Measurements from ENCODE around the gene LACC1.

The LACC1 gene

DNA sequence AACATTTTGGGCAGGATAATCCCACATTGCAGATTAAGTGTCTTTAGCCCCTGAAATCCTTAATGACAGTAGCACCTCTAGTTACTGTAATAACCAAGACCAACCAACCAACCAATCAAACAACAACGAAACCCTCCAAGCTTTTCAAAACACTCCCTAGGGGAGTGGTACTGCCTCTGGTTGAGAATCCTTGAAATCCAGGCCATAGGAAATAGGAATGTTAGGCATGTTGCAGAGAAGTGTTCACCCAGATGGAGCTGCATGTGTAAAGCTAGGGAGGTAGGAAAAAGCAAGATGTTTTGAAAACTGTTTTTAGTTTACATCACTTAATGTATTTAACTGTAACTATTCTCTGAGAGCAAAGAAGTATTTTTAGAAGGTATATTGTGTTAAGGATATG is 4.5 kb downstream of the LACC1 start:
- DNase-seq (ENCODE audit: low spot score): no peak

GRCh38 chr13:43894438-43894837 is 14.7 kb downstream of the LACC1 start:
- no peak for DNase-seq (ENCODE audit: low spot score)

GRCh38 chr13:43895940-43896339 is 16.2 kb downstream of the LACC1 start:
- no peak for DNase-seq (ENCODE audit: low spot score)

DNA sequence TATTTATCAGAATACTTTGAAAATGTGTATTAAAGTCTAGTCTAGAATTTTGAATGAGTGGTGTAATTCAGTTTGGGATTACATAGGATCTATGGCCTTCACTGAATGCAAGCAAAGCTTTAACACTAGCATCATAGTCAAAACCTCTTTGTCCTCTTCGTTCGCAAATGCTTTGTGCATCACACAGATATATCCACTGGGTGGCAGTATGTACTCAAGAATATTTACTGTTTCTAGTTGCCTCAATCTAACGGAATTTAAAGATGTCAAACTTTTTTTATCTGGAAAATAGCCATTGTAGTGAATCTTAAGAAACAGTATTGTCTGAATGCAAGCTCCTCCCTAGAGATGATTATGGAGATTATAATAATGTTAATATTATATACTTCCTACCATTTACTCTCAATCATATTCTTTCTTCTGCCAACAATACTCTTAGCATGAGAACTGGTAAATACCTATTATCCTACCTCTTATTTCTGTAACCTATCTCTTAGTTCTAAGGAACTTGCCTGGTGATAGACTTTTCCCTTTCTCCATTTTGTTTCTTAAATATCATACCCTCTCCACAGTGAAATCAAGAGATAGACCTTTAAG is 25.8 kb downstream of the LACC1 start:
- no peak for DNase-seq (ENCODE audit: low spot score)

- no peak for DNase-seq (ENCODE audit: low spot score)
Measured at GRCh38 chr13:43908156-43909126, 28.7 kb downstream of the LACC1 start.

- DNase-seq (ENCODE audit: low spot score): no peak
Measured at GRCh38 chr13:43910856-43911255, 31.2 kb downstream of the LACC1 start.

GRCh38 chr13:43911278-43911677 is 31.6 kb downstream of the LACC1 start:
- DNase-seq (ENCODE audit: low spot score): no peak

DNA sequence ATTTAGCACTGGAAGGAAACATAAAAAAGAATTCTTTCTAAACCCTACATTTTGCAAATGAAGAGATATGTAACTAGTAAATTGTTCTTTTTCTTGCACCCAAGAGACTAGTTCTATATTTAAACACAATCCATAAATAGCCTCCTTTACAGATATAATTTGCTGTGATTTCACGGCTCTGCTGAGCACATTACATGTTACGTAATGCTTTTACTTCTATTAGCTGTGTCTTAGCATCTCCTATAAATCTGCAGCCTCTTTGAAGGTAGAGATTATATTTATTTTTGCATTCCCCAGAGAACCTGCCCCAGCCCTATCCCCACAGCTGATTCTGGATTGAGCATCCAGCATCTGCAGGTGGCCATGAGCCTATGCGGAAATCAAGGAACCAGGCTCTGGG is 32.2 kb downstream of the LACC1 start:
- DNase-seq (ENCODE audit: low spot score): no peak

- no peak for DNase-seq (ENCODE audit: low spot score)
Measured at GRCh38 chr13:43915451-43915850, 35.7 kb downstream of the LACC1 start.

DNA sequence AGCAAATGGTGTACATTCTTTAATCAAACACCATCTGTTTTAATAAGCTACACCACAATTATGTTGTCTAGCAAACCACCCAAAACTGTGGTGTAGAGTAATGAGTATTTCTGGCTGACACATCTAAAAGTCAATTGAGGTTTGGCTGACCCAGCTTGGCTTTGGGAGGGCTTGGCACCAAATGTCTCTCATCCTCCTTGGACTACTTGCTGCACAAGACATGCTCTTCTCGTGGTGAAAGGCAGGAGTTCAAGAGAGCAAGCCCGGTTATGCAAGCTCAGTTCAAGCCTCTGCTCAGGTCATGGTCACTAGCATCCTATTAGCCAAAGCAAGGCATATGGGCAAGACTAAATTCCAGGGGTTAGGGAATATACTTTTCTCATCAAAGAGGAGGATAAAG is 37.1 kb downstream of the LACC1 start:
- DNase-seq (ENCODE audit: low spot score): no peak

GRCh38 chr13:43918636-43919035 is 38.9 kb downstream of the LACC1 start:
- no peak for DNase-seq (ENCODE audit: low spot score)

DNA sequence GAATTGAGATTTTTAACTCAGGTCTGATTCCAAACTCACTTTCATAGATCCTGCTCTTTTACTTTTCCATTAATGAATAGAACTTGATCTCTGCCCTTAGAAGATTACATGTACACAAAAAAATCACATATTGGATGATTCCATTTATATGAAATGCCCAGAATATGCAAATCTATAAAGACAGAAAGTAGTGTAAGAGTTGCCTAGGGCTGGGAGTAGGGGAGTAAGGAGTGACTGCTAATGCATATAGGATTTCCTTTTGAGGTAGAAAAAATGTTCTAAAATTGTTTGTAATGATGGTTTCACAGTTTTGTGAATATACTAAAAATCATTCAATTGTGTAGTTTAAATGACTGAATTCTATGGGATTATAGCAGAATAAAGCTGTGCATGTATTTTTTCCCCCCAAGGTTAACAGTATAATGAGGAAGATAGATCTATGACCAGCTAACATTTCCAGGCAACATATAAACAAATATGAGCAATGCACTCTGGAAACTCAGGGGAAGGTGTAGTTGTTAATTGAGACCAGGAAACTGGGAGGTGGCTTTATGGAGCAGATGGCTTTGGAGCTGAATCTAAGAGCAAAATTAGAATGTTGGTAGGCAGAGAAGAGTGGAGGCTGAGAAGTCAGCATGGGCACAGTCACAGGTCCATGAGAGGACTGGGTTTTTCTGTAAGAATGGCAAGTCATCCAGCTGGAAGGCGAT is 41.4 kb downstream of the LACC1 start:
- no peak for DNase-seq (ENCODE audit: low spot score)

GRCh38 chr13:43924549-43925245 is 45.0 kb downstream of the LACC1 start:
- DNase-seq (ENCODE audit: low spot score): no peak

DNA sequence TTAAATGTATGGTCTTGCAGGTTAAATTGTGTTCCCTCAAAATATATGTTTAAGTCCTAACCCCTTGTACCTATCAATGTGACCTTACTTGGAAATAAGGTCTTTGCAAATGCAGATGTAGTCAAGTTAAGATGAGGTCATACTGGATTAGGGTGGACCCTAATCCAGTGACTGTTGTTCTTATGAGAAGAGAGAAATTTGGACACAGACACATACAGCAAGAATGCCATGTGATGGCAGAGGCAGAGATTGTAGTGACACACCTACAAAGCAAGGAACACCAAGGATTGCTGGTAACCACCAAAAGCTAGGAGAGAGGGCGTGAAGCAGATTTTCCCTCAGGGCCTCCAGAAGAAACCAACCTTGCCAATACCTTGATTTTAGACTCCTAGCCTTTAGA is 50.2 kb downstream of the LACC1 start:
- no peak for DNase-seq (ENCODE audit: low spot score)

DNA sequence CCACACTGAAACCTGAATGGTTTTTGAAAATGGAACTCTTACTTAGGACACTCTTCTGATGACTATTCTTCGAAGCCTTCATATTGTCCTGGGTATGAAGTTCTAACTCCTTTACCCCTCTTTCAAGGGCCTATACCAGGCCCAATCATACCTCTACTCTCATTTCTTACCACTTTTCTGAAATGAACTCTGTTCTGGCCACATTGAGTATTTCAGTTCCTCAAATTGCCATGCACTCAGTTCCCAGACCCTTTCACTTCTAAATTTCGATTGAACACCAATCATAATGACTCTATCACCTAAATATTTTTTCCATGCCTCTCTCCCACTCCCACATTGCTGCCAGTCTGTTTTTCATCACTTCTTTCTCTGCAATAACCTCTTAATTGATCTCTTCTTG is 53.7 kb downstream of the LACC1 start:
- no peak for DNase-seq (ENCODE audit: low spot score)

DNA sequence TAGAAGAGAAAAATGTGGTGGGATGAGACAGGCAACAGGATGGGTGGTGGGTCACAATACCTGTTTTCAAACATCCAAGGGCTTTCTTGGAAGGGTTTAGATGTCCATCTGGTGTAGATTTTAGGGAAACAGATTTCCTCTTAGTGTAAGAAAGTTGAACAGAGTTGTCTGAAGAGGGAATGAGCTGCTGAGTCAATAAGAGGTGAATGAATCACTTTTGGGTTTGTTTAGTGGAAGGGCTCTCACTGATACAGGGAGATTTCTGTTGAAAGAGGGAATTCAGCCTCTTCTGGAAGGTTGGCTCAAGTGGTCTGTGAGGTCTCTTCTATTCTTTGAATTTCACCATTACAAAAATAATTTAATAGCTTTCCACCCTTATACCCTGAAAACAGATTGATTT is 54.6 kb downstream of the LACC1 start:
- DNase-seq (ENCODE audit: low spot score): no peak

- no peak for DNase-seq (ENCODE audit: low spot score)
Measured at GRCh38 chr13:43935878-43936277, 56.2 kb downstream of the LACC1 start.

DNA sequence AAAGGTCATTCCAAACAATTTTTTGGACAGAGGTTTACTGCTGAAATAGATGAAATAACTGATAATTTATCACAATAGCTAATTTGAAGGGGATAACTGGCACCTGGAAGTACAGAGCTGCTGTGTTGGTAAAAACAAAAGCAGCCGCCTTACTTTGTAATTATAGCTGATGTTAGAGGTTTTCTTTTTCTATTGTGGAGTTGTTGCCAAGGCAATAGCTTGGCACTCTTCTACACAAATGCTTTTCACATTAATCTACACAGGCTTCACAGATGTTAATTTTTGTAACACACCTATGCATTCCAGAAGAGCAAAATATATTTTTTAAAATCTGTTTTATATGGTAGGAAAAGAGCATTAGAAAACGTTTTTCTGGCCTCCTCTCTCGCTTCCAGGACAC is 56.9 kb downstream of the LACC1 start:
- no peak for DNase-seq (ENCODE audit: low spot score)

DNA sequence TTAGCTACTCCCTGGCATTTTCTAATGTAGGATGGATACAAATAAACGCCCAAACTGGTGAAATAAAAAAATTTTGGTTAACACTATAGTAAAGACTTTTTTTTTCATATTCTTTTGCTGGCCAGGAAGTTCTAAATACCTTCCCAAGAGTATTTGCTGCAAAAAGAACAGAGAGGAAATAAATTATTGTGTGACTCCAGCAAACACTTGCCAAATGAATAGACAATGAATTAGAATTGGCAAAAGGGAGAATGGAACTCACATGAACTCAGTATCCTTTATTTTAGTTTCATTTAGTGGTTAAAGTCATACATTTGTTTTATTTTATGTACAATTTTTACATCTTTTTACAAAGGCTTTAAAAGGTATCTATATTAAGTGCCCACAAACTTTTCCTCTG is 58.1 kb downstream of the LACC1 start:
- DNase-seq (ENCODE audit: low spot score): no peak

GRCh38 chr13:43938449-43938848 is 58.7 kb downstream of the LACC1 start:
- DNase-seq (ENCODE audit: low spot score): no peak

DNA sequence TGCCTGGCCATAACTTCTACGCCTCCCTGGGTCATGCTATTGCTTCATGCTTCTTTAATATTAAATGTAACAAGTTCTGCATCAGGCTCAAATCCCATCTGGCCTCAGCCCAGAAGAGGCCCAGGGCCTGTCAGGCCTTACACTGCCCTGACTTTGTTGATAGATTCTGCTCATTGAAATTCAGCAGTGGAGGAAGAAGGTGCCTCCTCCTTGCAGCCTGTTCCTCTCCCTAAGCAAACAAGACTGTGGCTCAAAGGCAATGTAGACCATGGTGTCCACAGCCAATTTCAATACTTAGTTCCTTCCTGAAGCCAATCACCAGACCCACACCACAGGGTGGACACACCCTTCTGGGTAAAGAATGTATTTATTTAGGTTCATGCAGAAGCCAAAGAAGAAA is 59.4 kb downstream of the LACC1 start:
- DNase-seq (ENCODE audit: low spot score): no peak

- no peak for DNase-seq (ENCODE audit: low spot score)
Measured at GRCh38 chr13:43942286-43942685, 62.6 kb downstream of the LACC1 start.

All from ecto neural progenitor cell (in vitro differentiated cells).